ENCODE data around the gene MED14. TPM values are rescaled to one million over a fixed set of nuclear protein-coding genes. Genes with fewer than 3 reads are reported as not detected.

The MED14 gene
- total and polyA plus RNA-seq, 2 of the 4 experiments (the other 2 are of a cell fraction): 17.6 to 25.9 TPM

DNA sequence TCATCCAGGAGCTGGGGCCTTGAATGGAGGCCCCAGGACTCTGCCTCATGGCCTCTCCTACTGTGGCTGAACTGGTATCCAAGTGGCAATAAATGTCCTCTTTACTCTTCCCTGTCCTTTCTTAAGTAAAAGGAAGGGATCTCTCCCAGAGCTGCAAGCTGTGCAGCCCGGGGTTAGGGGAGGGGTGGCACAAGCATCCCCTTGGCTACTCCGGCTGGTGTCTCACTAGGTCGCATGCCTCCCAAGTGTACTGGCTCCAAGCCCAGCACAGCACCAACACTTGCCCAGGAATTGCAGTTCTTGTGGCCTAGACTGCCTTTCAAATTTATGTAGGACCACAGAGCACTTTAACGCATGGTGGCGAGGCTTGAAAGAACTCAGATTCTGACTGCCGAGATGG lies 44.7 kb upstream of the MED14 start:
- H2BK120ac ChIP-seq (ENCODE audit: low read depth, low read length): no peak overlapping the region

More for the DNA sequence above, 44.7 kb upstream of the MED14 start:
- no peak overlapping the region for H4K91ac ChIP-seq (ENCODE audit: insufficient read depth, low read depth, low read length)
- no TSS peak for BruUV-seq (replicated peaks)
- no peak for ATAC-seq (ENCODE audit: low read depth)
- no peaks in the 10 kb centered on the region for H3K9me3 ChIP-seq (ENCODE audit: control insufficient read depth, insufficient read depth, low read length)
- H2AK9ac ChIP-seq (replicated peaks; ENCODE audit: low read depth, low read length, poor library complexity): no peak overlapping the region
- no peak overlapping the region for H2AK5ac ChIP-seq (ENCODE audit: low read depth, low read length)
- no peaks in the 10 kb centered on the region for H3K36me3 ChIP-seq (ENCODE audit: control insufficient read depth, insufficient read depth, low read length)
- no peak overlapping the region for H2AFZ ChIP-seq (replicated peaks; ENCODE audit: low read length, poor library complexity)
- ChIA-PET CTCF (no interaction called here), POLR2A (ENCODE audit: unreplicated experiment) (no interaction called here)
- H3K4me3 ChIP-seq (ENCODE audit: insufficient read depth, low read depth, low read length): no peak overlapping the region
- H3K56ac ChIP-seq (ENCODE audit: extremely low read depth, insufficient read depth, low read length): no peak overlapping the region
- dilution Hi-C loops (cut with HindIII; ENCODE audit: low sequenced_read_pairs, unreplicated experiment): no loop called here
- DNase-seq: no peak
- H3K23ac ChIP-seq (ENCODE audit: low read depth, low read length): no peak overlapping the region
- H2BK20ac ChIP-seq (ENCODE audit: low read depth, low read length): no peak overlapping the region
- H3K9me1 ChIP-seq (ENCODE audit: insufficient read depth, low read length): no peaks in the 10 kb centered on the region; the same call in 1 of the 2 replicates
- in situ Hi-C loops (cut with MboI; ENCODE audit: low sequenced_read_pairs): no loop called here
- no peak overlapping the region for H3K18ac ChIP-seq (ENCODE audit: low read depth, low read length)
- H4K8ac ChIP-seq (ENCODE audit: low read depth in 2 of 2, low read length in 2 of 2): no peak overlapping the region
- no peak overlapping the region for H2BK15ac ChIP-seq (ENCODE audit: low read depth, low read length)
- H3K79me1 ChIP-seq (ENCODE audit: low read depth in 1 of 2, low read length in 2 of 2): no peaks in the 10 kb centered on the region
- no peaks in the 10 kb centered on the region; the same call in 1 of the 2 replicates for H3K27me3 ChIP-seq (ENCODE audit: control insufficient read depth, insufficient read depth, low read length)
- TF ChIP-seq MXI1 (IDR thresholded peaks at IDR 0.05; ENCODE audit: borderline replicate concordance, low read depth, low read length): no peak
- no peak for TF ChIP-seq CEBPB (IDR thresholded peaks at IDR 0.05; ENCODE audit: low read depth, low read length)
- no peak for TF ChIP-seq MAZ (IDR thresholded peaks at IDR 0.05; ENCODE audit: borderline replicate concordance, low read depth, low read length)
- no peak for TF ChIP-seq FOS (IDR thresholded peaks at IDR 0.05; ENCODE audit: low read depth, low read length)
- TF ChIP-seq, protein P1, sequence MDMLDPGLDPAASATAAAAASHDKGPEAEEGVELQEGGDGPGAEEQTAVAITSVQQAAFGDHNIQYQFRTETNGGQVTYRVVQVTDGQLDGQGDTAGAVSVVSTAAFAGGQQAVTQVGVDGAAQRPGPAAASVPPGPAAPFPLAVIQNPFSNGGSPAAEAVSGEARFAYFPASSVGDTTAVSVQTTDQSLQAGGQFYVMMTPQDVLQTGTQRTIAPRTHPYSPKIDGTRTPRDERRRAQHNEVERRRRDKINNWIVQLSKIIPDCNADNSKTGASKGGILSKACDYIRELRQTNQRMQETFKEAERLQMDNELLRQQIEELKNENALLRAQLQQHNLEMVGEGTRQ (IDR thresholded peaks at IDR 0.05; ENCODE audit: low read depth, low read length): no peak
- TF ChIP-seq RCOR1 (IDR thresholded peaks at IDR 0.05; ENCODE audit: insufficient replicate concordance, low read length): no peak
- TF ChIP-seq POLR2A (IDR thresholded peaks at IDR 0.05; ENCODE audit: low read depth, low read length): no peak
- TF ChIP-seq SMC3 (IDR thresholded peaks at IDR 0.05; ENCODE audit: low read depth, low read length): no peak
- TF ChIP-seq, protein P2, sequence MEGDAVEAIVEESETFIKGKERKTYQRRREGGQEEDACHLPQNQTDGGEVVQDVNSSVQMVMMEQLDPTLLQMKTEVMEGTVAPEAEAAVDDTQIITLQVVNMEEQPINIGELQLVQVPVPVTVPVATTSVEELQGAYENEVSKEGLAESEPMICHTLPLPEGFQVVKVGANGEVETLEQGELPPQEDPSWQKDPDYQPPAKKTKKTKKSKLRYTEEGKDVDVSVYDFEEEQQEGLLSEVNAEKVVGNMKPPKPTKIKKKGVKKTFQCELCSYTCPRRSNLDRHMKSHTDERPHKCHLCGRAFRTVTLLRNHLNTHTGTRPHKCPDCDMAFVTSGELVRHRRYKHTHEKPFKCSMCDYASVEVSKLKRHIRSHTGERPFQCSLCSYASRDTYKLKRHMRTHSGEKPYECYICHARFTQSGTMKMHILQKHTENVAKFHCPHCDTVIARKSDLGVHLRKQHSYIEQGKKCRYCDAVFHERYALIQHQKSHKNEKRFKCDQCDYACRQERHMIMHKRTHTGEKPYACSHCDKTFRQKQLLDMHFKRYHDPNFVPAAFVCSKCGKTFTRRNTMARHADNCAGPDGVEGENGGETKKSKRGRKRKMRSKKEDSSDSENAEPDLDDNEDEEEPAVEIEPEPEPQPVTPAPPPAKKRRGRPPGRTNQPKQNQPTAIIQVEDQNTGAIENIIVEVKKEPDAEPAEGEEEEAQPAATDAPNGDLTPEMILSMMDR (conservative IDR thresholded peaks at IDR 0.05; ENCODE audit: low read depth, low read length): no peak
- TF ChIP-seq BHLHE40 (IDR thresholded peaks at IDR 0.05; ENCODE audit: low read depth, low read length): no peak
- TF ChIP-seq RFX5 (IDR thresholded peaks at IDR 0.05; ENCODE audit: low read depth, low read length): no peak
- TF ChIP-seq, protein P3, sequence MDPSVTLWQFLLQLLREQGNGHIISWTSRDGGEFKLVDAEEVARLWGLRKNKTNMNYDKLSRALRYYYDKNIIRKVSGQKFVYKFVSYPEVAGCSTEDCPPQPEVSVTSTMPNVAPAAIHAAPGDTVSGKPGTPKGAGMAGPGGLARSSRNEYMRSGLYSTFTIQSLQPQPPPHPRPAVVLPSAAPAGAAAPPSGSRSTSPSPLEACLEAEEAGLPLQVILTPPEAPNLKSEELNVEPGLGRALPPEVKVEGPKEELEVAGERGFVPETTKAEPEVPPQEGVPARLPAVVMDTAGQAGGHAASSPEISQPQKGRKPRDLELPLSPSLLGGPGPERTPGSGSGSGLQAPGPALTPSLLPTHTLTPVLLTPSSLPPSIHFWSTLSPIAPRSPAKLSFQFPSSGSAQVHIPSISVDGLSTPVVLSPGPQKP (IDR thresholded peaks at IDR 0.05; ENCODE audit: borderline replicate concordance, low read depth, low read length): no peak
- TF ChIP-seq MAFK (IDR thresholded peaks at IDR 0.05; ENCODE audit: low read depth, low read length): no peak
- WGBS, 2 experiments (ENCODE audit: extremely low coverage in 2 of 2, insufficient read length in 1 of 2): 60% methylated on average over 3 of the region's 6 CpGs; no CpG with 5 or more reads in 1 of the 2 experiments
- H3K4ac ChIP-seq (ENCODE audit: low read depth, low read length): no peak overlapping the region
- no peak overlapping the region for H3K27ac ChIP-seq (ENCODE audit: insufficient read depth, low read length)
- H3K14ac ChIP-seq (replicated peaks; ENCODE audit: low read depth, low read length): no peak overlapping the region
- intact Hi-C loops (cut with micrococcal nuclease): no loop called here
- H4K20me1 ChIP-seq (ENCODE audit: insufficient read depth, low read length): no peaks in the 10 kb centered on the region
- no peak overlapping the region for H3K4me2 ChIP-seq (ENCODE audit: low read depth, low read length)
- no peak overlapping the region for H2BK5ac ChIP-seq (ENCODE audit: low read depth, low read length, poor library complexity, severe bottlenecking)
- peaks cover 2% of the 10 kb centered on the region; the same call in 1 of the 2 replicates for H3K4me1 ChIP-seq (ENCODE audit: control insufficient read depth, insufficient read depth, low read length)
- no peak overlapping the region for H4K5ac ChIP-seq (ENCODE audit: low read depth, low read length)
- H3K9ac ChIP-seq (ENCODE audit: low read depth, low read length): no peak overlapping the region

Measured in IMR-90 (cell line).